Stimulated activated effector memory CD8-positive, alpha-beta T cell treated with anti-CD3 and anti-CD28 coated beads, Interleukin-12 subunit alpha, Interleukin-12 subunit beta, amount 100 ng/mL, for 72 hours (primary cell): ENCODE measurements around the gene SPATS2L.
"Not testable (repeated sequence)": the region's sequence is repeated elsewhere in the genome, so short reads cannot be mapped to it uniquely, and the experiment has no call there.

Experiments used
- ATAC-seq: fragments of 150-1000 bp; cut with Tn5 transposase; 2 replicates; pipeline ENCODE4 v1.10.0; 2021
- DNase-seq, 2 donors: peaks; one replicate each; pipeline ENCODE4 v3.0.0; 2021 to 2022; ENCODE audit warnings: low spot score in 2 of 2
- H3K27ac Mint-ChIP-seq: one replicate; pipeline ENCODE4 v1.8.0; 2022; ENCODE audit warnings: mild to moderate bottlenecking, mixed read lengths
- H3K36me3 Mint-ChIP-seq: one replicate; pipeline ENCODE4 v1.8.0; 2022; ENCODE audit warnings: mild to moderate bottlenecking, mixed read lengths
- H3K4me1 Mint-ChIP-seq: one replicate; pipeline ENCODE4 v1.8.0; 2022; ENCODE audit warnings: mixed read lengths
- H3K4me3 Mint-ChIP-seq: one replicate; pipeline ENCODE4 v1.8.0; 2022; ENCODE audit warnings: mild to moderate bottlenecking, mixed read lengths
- H3K9me3 Mint-ChIP-seq: one replicate; pipeline ENCODE4 v1.8.0; 2022; ENCODE audit warnings: mixed read lengths

SPATS2L gene

DNA sequence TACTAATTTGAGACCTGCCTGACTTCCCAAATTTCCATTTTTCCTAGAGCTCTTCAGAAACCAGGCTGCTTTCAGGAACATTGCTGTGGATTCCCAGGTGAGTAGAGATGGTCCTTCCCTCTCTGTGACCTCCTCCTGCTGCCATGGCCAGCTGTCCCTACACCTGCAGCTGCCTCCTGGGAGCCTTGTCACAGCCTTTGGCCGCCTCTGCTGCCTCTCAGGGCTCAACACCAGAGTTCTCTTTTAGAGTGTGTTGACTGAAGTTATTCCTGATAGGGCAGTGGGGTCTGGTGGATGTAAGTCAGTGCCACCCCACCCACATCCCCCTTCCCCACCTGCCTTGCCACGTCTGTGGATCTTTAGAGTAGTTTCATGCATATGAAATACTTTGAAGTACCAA lies 22.9 kb downstream of the SPATS2L start:
- Mint-ChIP-seq H3K4me1 (no peaks in the 10 kb centered on the region), H3K27ac (no peak overlapping the region), H3K9me3 (no peaks in the 10 kb centered on the region), H3K4me3 (no peak overlapping the region), H3K36me3 (no peaks in the 10 kb centered on the region)
- DNase-seq (no peak), ATAC-seq (no peak)

- Mint-ChIP-seq H3K4me3 (no peak overlapping the region), H3K36me3 (no peaks in the 10 kb centered on the region), H3K27ac (no peak overlapping the region), H3K4me1 (no peaks in the 10 kb centered on the region), H3K9me3 (no peaks in the 10 kb centered on the region)
- DNase-seq (no peak), ATAC-seq (no peak)
These were observed 23.3 kb downstream of the SPATS2L start for GRCh38 chr2:200329798-200330197.

DNA sequence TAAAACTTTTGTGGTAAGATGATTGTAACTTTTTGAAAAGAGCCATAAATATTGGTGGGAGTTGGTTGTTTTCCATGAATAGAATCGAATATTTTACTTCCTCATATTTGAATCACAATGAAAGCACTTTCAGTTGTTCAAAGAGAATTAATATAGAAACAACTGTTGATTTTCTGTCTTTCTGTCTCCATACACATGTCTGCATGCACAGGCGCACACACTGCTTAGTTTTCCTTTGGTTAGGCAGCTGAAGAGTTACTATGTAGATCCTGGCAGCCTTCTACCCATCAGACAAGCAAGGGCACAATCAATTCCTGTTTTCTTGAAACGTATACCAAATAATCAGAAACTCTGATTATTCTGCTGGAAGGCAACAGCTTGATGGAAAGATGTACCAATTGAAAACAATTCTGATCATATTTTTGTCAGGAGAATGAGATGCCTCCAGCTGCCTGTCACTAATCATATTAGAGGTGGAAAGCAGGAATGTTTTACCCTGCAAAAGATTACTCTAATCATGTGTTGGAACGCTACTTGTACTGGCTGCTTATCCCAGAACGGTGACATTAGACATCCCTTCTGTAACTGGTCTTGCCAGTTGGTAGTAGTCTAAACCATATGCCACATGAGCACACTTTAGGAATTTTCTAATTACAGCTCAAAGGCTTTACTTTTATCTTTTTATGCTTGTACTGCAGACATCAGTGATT lies 24.0 kb downstream of the SPATS2L start:
- Mint-ChIP-seq H3K27ac (no peak overlapping the region), H3K4me1 (no peaks in the 10 kb centered on the region), H3K36me3 (no peaks in the 10 kb centered on the region), H3K9me3 (no peaks in the 10 kb centered on the region), H3K4me3 (no peak overlapping the region)
- no peak for DNase-seq
- ATAC-seq, result no peak

GRCh38 chr2:200331061-200331400 lies 24.5 kb downstream of the SPATS2L start:
- H3K27ac Mint-ChIP-seq, result no peak overlapping the region
- no peaks in the 10 kb centered on the region for H3K9me3 Mint-ChIP-seq
- no peak overlapping the region for H3K4me3 Mint-ChIP-seq
- no peaks in the 10 kb centered on the region for H3K36me3 Mint-ChIP-seq
- ATAC-seq (no peak), DNase-seq (no peak)
- no peaks in the 10 kb centered on the region for H3K4me1 Mint-ChIP-seq

DNA sequence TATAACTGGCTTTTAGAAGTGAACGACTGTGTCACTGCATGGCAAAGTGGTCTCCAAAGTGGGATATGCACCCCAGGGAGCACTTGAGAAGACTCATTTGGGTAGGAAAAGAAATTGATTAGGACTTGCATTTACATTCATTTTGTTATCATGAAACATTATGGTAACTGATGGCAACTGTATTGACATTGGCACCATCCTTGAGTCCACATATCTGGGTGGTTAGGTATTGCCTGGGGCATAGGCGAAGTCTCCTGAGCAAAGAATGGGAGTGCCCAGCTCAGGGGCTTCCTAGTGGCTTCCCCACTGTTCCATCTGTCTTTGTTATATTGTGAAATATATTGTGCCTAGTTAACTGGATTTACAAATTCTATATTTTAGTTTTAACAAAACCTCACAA lies 29.2 kb downstream of the SPATS2L start:
- Mint-ChIP-seq H3K27ac (no peak overlapping the region), H3K4me3 (no peak overlapping the region), H3K9me3 (no peaks in the 10 kb centered on the region), H3K36me3 (no peaks in the 10 kb centered on the region), H3K4me1 (no peaks in the 10 kb centered on the region)
- no peak for ATAC-seq
- DNase-seq, result no peak

DNA sequence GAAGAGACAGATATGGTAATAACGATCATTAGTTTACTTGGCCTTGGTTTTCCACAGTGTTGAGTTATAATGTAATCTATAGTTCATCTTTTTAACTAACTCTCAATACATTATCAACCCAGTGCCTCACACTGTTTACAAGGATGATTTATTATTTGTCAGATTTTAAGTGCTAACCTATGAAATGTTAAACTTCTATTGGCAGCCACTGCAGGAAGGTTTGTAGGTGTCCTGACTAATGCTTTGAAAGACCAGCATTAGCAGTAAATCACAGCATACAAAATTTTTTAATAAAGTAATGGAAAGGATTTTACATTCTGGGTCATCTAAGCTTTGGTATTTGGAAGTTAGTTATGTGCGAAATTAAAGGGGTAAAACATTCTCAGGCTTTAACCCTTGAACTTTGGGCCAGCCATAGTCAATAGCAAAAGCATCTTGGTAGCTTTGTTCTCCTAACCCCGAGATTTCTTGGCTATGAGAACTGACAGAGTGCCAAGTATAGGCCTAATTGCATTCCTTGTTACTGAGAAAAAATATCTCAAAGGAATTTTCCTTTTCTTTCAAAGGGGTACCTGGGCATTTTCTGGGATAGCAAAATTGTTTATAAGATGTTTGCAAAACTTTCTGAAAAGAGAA lies 30.6 kb downstream of the SPATS2L start:
- DNase-seq (no peak), ATAC-seq (no peak)
- H3K4me3 Mint-ChIP-seq, result no peak overlapping the region
- H3K9me3 Mint-ChIP-seq, result no peaks in the 10 kb centered on the region
- H3K36me3 Mint-ChIP-seq, result no peaks in the 10 kb centered on the region
- H3K4me1 Mint-ChIP-seq, result no peaks in the 10 kb centered on the region
- H3K27ac Mint-ChIP-seq, result no peak overlapping the region

GRCh38 chr2:200337621-200338020 lies 31.1 kb downstream of the SPATS2L start:
- Mint-ChIP-seq H3K4me1 (no peaks in the 10 kb centered on the region), H3K4me3 (no peak overlapping the region), H3K36me3 (no peaks in the 10 kb centered on the region), H3K27ac (no peak overlapping the region), H3K9me3 (no peaks in the 10 kb centered on the region)
- no peak for DNase-seq
- ATAC-seq, result no peak

GRCh38 chr2:200338692-200339091 lies 32.2 kb downstream of the SPATS2L start:
- Mint-ChIP-seq H3K36me3 (no peaks in the 10 kb centered on the region), H3K4me3 (no peak overlapping the region), H3K9me3 (no peaks in the 10 kb centered on the region), H3K27ac (no peak overlapping the region), H3K4me1 (no peaks in the 10 kb centered on the region)
- DNase-seq, result no peak
- no peak for ATAC-seq

GRCh38 chr2:200340508-200341224 lies 34.2 kb downstream of the SPATS2L start:
- no peaks in the 10 kb centered on the region for H3K9me3 Mint-ChIP-seq
- H3K4me1 Mint-ChIP-seq, result no peaks in the 10 kb centered on the region
- ATAC-seq (no peak), DNase-seq (no peak)
- H3K4me3 Mint-ChIP-seq, result no peak overlapping the region
- no peaks in the 10 kb centered on the region for H3K36me3 Mint-ChIP-seq
- H3K27ac Mint-ChIP-seq, result no peak overlapping the region

DNA sequence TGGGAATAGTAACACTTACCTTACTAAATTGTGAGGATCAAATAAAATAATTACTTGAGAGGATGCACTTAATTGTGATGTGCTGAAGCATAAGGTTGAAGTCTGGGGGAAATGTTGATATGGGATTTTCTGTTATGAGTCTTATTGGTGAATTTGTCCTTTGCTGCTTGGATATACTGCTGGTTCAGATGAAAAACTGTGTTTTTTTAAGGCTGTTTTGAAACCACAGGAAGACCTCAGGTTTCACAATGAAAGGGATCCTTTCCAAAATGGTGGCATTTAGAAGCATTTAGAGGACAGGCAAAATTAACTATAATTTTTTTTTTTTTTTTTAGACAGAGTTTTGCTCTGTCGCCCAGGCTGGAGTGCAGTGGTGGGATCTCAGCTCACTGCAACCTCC lies 34.9 kb downstream of the SPATS2L start:
- Mint-ChIP-seq H3K4me3 (no peak overlapping the region), H3K4me1 (no peaks in the 10 kb centered on the region), H3K36me3 (no peaks in the 10 kb centered on the region), H3K9me3 (no peaks in the 10 kb centered on the region), H3K27ac (no peak overlapping the region)
- no peak for ATAC-seq
- DNase-seq, result no peak

DNA sequence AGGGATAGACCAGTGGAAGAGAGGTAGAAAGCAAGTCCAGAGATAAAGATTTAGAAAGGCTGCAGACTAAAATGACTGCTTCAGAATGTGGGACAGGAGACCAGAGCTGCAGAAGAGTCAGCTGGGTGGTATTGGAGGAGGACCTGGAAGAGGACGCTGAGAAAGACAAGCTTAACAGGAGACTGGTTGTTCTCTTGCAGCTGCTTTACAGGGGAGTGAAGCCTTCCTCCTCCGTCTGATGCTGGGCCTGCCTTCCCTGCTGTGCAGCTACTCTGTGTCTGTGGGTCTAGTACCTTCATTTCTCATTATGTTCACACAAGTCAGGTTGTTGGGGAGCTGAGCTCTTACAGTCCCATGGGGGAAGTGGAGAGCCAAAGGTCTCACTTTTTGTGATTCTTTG lies 35.7 kb downstream of the SPATS2L start:
- H3K4me3 Mint-ChIP-seq, result no peak overlapping the region
- H3K36me3 Mint-ChIP-seq, result no peaks in the 10 kb centered on the region

GRCh38 chr2:200342654-200343053 lies 36.2 kb downstream of the SPATS2L start:
- Mint-ChIP-seq H3K9me3 (no peaks in the 10 kb centered on the region), H3K4me1 (no peaks in the 10 kb centered on the region), H3K4me3 (no peak overlapping the region), H3K27ac (no peak overlapping the region), H3K36me3 (no peaks in the 10 kb centered on the region)
- ATAC-seq, result no peak
- no peak for DNase-seq

More for the DNA sequence above, 35.7 kb downstream of the SPATS2L start:
- H3K9me3 Mint-ChIP-seq, result no peaks in the 10 kb centered on the region
- H3K27ac Mint-ChIP-seq, result no peak overlapping the region
- ATAC-seq (no peak), DNase-seq (no peak)
- H3K4me1 Mint-ChIP-seq, result no peaks in the 10 kb centered on the region

- H3K4me1 Mint-ChIP-seq, H3K36me3 Mint-ChIP-seq, H3K4me3 Mint-ChIP-seq, H3K9me3 Mint-ChIP-seq, H3K27ac Mint-ChIP-seq, DNase-seq, ATAC-seq: not testable (repeated sequence)
These were observed 37.7 kb downstream of the SPATS2L start for GRCh38 chr2:200344202-200344601.

DNA sequence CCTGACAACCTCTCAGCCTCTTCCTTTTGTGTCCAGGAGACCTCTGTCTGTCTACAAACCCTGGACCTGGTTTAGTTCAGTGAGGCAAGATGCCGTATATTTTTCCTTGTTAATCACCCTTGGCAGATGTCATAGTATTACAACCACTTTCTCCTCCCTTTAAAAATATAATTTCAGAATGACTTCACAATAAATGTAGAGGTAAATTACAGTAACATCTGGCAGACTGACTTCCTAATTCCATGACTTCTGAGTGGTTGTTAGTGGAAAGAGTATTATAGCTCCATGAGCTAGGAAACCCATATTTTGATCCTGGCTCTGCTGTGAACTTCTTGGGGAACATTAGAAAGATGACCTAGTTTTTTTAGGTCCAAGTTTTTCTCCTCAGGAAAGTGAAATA lies 39.5 kb downstream of the SPATS2L start:
- ATAC-seq (no peak), DNase-seq (no peak)
- no peaks in the 10 kb centered on the region for H3K9me3 Mint-ChIP-seq
- H3K36me3 Mint-ChIP-seq, result no peaks in the 10 kb centered on the region
- no peaks in the 10 kb centered on the region for H3K4me1 Mint-ChIP-seq
- no peak overlapping the region for H3K4me3 Mint-ChIP-seq
- H3K27ac Mint-ChIP-seq, result no peak overlapping the region

GRCh38 chr2:200347301-200347700 lies 40.8 kb downstream of the SPATS2L start:
- ATAC-seq (no peak), DNase-seq (no peak)
- Mint-ChIP-seq H3K36me3 (no peaks in the 10 kb centered on the region), H3K27ac (no peak overlapping the region), H3K4me3 (no peak overlapping the region), H3K4me1 (no peaks in the 10 kb centered on the region), H3K9me3 (no peaks in the 10 kb centered on the region)

DNA sequence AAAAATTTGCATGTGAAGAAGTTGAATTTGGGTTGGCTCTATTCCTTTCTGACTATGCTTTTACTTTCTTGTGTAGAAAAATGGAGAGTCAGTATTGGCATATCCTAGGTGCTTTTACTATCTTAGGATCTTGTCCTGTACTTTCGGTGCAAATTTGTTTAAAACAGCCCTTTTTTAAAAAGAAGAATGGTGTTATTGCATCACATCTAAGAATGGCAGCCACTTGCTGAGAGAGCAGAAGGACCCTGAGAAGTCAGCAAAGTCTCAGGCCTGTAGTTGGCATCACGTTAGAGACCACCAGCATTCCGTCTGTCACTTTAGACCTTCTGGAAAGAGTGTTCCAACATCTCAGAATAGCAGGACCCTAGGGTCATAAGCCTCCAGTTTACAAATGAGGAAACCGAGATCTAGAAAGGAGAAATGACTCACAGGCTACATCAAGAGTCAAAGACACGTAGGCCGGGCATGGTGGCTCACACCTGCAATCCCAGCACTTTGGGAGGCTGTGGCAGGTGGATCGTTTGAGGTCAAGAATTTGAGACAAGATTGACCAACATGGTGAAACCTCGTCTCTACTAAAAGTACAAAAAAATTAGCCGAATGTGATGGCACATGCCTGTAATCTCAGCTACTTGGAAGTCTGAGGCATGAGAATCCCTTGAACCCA lies 42.5 kb downstream of the SPATS2L start:
- Mint-ChIP-seq H3K36me3 (no peaks in the 10 kb centered on the region), H3K27ac (no peak overlapping the region), H3K4me1 (no peaks in the 10 kb centered on the region), H3K9me3 (no peaks in the 10 kb centered on the region), H3K4me3 (no peak overlapping the region)
- DNase-seq (no peak), ATAC-seq (no peak)
